ENCODE data around the gene B3GNT2. TPM values are rescaled to one million over a fixed set of nuclear protein-coding genes. Genes with fewer than 3 reads are reported as not detected.

Gene B3GNT2
- total and polyA plus RNA-seq, 10 donors, result 6.5 to 40.3 (median 25.4) TPM

- DNase-seq, result no peak
- 78 to 89% (median 84%) methylated on average over 6 of the region's 6 CpGs for WGBS, 5 donors
- Histone ChIP-seq H3K27me3 (replicated peaks in 1 of 7) (no peaks in the 10 kb centered on the region), H3K36me3 (no peaks in the 10 kb centered on the region), H3K27ac (no peak overlapping the region), H3K9me3 (peaks cover 0 to 12% (median 10%) of the 10 kb centered on the region in 8 donors), H3K4me1 (peaks cover 0 to 20% (median under 1%) of the 10 kb centered on the region in 6 donors), H3K4me3 (no peak overlapping the region)
- intact Hi-C loops (cut with DNase I; ENCODE audit: low total_unique reads), result no loop called here
- TF ChIP-seq POLR2A (IDR thresholded peaks at IDR 0.05) (no peak), CTCF (IDR thresholded peaks at IDR 0.05 in 8 of 11, conservative IDR thresholded peaks at IDR 0.05 in 3 of 11) (no peak), POLR2AphosphoS5 (IDR thresholded peaks at IDR 0.05) (no peak)
Measured at GRCh38 chr2:62150597-62151305, 45.2 kb upstream of the B3GNT2 start.

- no peak for DNase-seq
- WGBS, 5 donors, result 88 to 91% (median 90%) methylated on average over 4 of the region's 4 CpGs
- intact Hi-C loops (cut with DNase I; ENCODE audit: low total_unique reads), result no loop called here
- Histone ChIP-seq H3K27me3 (replicated peaks in 1 of 7) (no peaks in the 10 kb centered on the region), H3K4me1 (peaks cover 0 to 14% (median 0%) of the 10 kb centered on the region in 6 donors), H3K4me3 (no peak overlapping the region), H3K9me3 (peaks cover 0 to 13% (median 11%) of the 10 kb centered on the region in 8 donors), H3K36me3 (no peaks in the 10 kb centered on the region), H3K27ac (no peak overlapping the region)
- TF ChIP-seq CTCF (IDR thresholded peaks at IDR 0.05 in 8 of 11, conservative IDR thresholded peaks at IDR 0.05 in 3 of 11), result no peak
- no peak for TF ChIP-seq POLR2AphosphoS5 (IDR thresholded peaks at IDR 0.05)
- no peak for TF ChIP-seq POLR2A (IDR thresholded peaks at IDR 0.05)
Measured at GRCh38 chr2:62151306-62151638, 44.6 kb upstream of the B3GNT2 start.

- Histone ChIP-seq H3K4me3 (no peak overlapping the region), H3K36me3 (no peaks in the 10 kb centered on the region), H3K27ac (no peak overlapping the region), H3K9me3 (peaks cover 0 to 13% (median 11%) of the 10 kb centered on the region in 8 donors), H3K4me1 (peaks cover 0 to 7% (median 0%) of the 10 kb centered on the region in 6 donors), H3K27me3 (replicated peaks in 1 of 7) (no peaks in the 10 kb centered on the region)
- intact Hi-C loops (cut with DNase I; ENCODE audit: low total_unique reads), result no loop called here
- no peak for DNase-seq
- WGBS, 5 donors, result 78 to 93% (median 85%) methylated on average over 3 of the region's 3 CpGs
- TF ChIP-seq CTCF (IDR thresholded peaks at IDR 0.05 in 8 of 11, conservative IDR thresholded peaks at IDR 0.05 in 3 of 11) (no peak), POLR2A (IDR thresholded peaks at IDR 0.05) (no peak), POLR2AphosphoS5 (IDR thresholded peaks at IDR 0.05) (no peak)
Measured at GRCh38 chr2:62152000-62152399, 43.9 kb upstream of the B3GNT2 start.

- TF ChIP-seq POLR2AphosphoS5 (IDR thresholded peaks at IDR 0.05) (no peak), CTCF (IDR thresholded peaks at IDR 0.05 in 8 of 11, conservative IDR thresholded peaks at IDR 0.05 in 3 of 11) (no peak), POLR2A (IDR thresholded peaks at IDR 0.05) (no peak)
- Histone ChIP-seq H3K27me3 (replicated peaks in 1 of 7) (no peaks in the 10 kb centered on the region), H3K4me1 (no peaks in the 10 kb centered on the region), H3K36me3 (no peaks in the 10 kb centered on the region), H3K9me3 (peaks cover 0 to 13% (median 11%) of the 10 kb centered on the region in 8 donors), H3K4me3 (no peak overlapping the region), H3K27ac (no peak overlapping the region)
- WGBS, 5 donors, result 78 to 86% (median 81%) methylated on average over 6 of the region's 6 CpGs
- intact Hi-C loops (cut with DNase I; ENCODE audit: low total_unique reads), result no loop called here
- DNase-seq, result no peak
Measured at GRCh38 chr2:62156861-62157496, 38.9 kb upstream of the B3GNT2 start.

Data from spleen (tissue), 11 donors.